ENCODE data around the gene RFTN1. TPM values are rescaled to one million over a fixed set of nuclear protein-coding genes. Genes with fewer than 3 reads are reported as not detected.

Gene RFTN1
- total and polyA plus RNA-seq, 4 donors: 4.4 to 20.4 (median 11.9) TPM

- Histone ChIP-seq H3K4me3 (ENCODE audit: low read depth in 1 of 3, low read length in 3 of 3) (no peak overlapping the region), H3K9ac (ENCODE audit: low read depth in 1 of 2, low read length in 2 of 2) (no peak overlapping the region), H3K27me3 (ENCODE audit: control insufficient read depth in 4 of 4, insufficient read depth in 4 of 4, low read length in 3 of 4) (no peaks in the 10 kb centered on the region), H3K36me3 (ENCODE audit: control insufficient read depth in 4 of 4, insufficient read depth in 3 of 4, low read depth in 1 of 4, low read length in 3 of 4) (peaks cover 2 to 10% (median 8%) of the 10 kb centered on the region in 4 donors), H3K4me1 (ENCODE audit: control insufficient read depth in 4 of 4, insufficient read depth in 4 of 4, low read length in 3 of 4) (no peaks in the 10 kb centered on the region), H3K27ac (ENCODE audit: low read depth in 1 of 2, low read length in 2 of 2) (no peak overlapping the region), H3K9me3 (ENCODE audit: control insufficient read depth in 4 of 4, low read length in 3 of 4) (no peaks in the 10 kb centered on the region)
- 81% methylated on average over 9 of the region's 9 CpGs for WGBS
- DNase-seq (ENCODE audit: low spot score): no peak
- TF ChIP-seq, protein P1, sequence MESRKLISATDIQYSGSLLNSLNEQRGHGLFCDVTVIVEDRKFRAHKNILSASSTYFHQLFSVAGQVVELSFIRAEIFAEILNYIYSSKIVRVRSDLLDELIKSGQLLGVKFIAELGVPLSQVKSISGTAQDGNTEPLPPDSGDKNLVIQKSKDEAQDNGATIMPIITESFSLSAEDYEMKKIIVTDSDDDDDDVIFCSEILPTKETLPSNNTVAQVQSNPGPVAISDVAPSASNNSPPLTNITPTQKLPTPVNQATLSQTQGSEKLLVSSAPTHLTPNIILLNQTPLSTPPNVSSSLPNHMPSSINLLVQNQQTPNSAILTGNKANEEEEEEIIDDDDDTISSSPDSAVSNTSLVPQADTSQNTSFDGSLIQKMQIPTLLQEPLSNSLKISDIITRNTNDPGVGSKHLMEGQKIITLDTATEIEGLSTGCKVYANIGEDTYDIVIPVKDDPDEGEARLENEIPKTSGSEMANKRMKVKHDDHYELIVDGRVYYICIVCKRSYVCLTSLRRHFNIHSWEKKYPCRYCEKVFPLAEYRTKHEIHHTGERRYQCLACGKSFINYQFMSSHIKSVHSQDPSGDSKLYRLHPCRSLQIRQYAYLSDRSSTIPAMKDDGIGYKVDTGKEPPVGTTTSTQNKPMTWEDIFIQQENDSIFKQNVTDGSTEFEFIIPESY (IDR thresholded peaks at IDR 0.05): no peak
- TF ChIP-seq GABPA (IDR thresholded peaks at IDR 0.05 in 1 of 2, conservative IDR thresholded peaks at IDR 0.05 in 1 of 2): no peak
- no peak for TF ChIP-seq MAX (IDR thresholded peaks at IDR 0.05)
- no peak for TF ChIP-seq SP1 (IDR thresholded peaks at IDR 0.05)
- no peak for TF ChIP-seq NR2F2 (IDR thresholded peaks at IDR 0.05)
- no peak for TF ChIP-seq TAF1 (conservative IDR thresholded peaks at IDR 0.05)
- TF ChIP-seq CTCF (IDR thresholded peaks at IDR 0.05; ENCODE audit: low read depth, low read length, missing input control): no peak
- no peak for TF ChIP-seq RAD21 (IDR thresholded peaks at IDR 0.05)
- no peak for TF ChIP-seq YY1 (IDR thresholded peaks at IDR 0.05)
- no peak for TF ChIP-seq EGR1 (IDR thresholded peaks at IDR 0.05; ENCODE audit: low read depth in 2 of 2)
- TF ChIP-seq, protein P2, sequence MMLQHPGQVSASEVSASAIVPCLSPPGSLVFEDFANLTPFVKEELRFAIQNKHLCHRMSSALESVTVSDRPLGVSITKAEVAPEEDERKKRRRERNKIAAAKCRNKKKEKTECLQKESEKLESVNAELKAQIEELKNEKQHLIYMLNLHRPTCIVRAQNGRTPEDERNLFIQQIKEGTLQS (IDR thresholded peaks at IDR 0.05): no peak
- no peak for TF ChIP-seq HNF4A (conservative IDR thresholded peaks at IDR 0.05)
Measured at GRCh38 chr3:16297997-16298885, 215.3 kb downstream of the RFTN1 start.

- H3K27ac ChIP-seq (ENCODE audit: low read depth in 1 of 2, low read length in 2 of 2): no peak overlapping the region
- H3K36me3 ChIP-seq (ENCODE audit: control insufficient read depth in 4 of 4, insufficient read depth in 3 of 4, low read depth in 1 of 4, low read length in 3 of 4): peaks cover 0 to 10% (median 3%) of the 10 kb centered on the region in 4 donors
- H3K4me3 ChIP-seq (ENCODE audit: low read depth in 1 of 3, low read length in 3 of 3): no peak overlapping the region
- no peaks in the 10 kb centered on the region for H3K9me3 ChIP-seq (ENCODE audit: control insufficient read depth in 4 of 4, low read length in 3 of 4)
- WGBS: 87% methylated on average over 3 of the region's 3 CpGs
- H3K27me3 ChIP-seq (ENCODE audit: control insufficient read depth in 4 of 4, insufficient read depth in 4 of 4, low read length in 3 of 4): no peaks in the 10 kb centered on the region
- DNase-seq (ENCODE audit: low spot score): no peak
- no peak overlapping the region for H3K9ac ChIP-seq (ENCODE audit: low read depth in 1 of 2, low read length in 2 of 2)
- peaks cover 0 to 6% (median 3%) of the 10 kb centered on the region in 4 donors for H3K4me1 ChIP-seq (ENCODE audit: control insufficient read depth in 4 of 4, insufficient read depth in 4 of 4, low read length in 3 of 4)
- TF ChIP-seq FOXA2 (IDR thresholded peaks at IDR 0.05): no peak
- TF ChIP-seq CTCF (IDR thresholded peaks at IDR 0.05; ENCODE audit: low read depth, low read length, missing input control): no peak
- TF ChIP-seq FOXA1 (IDR thresholded peaks at IDR 0.05): no peak
- TF ChIP-seq, protein P3, sequence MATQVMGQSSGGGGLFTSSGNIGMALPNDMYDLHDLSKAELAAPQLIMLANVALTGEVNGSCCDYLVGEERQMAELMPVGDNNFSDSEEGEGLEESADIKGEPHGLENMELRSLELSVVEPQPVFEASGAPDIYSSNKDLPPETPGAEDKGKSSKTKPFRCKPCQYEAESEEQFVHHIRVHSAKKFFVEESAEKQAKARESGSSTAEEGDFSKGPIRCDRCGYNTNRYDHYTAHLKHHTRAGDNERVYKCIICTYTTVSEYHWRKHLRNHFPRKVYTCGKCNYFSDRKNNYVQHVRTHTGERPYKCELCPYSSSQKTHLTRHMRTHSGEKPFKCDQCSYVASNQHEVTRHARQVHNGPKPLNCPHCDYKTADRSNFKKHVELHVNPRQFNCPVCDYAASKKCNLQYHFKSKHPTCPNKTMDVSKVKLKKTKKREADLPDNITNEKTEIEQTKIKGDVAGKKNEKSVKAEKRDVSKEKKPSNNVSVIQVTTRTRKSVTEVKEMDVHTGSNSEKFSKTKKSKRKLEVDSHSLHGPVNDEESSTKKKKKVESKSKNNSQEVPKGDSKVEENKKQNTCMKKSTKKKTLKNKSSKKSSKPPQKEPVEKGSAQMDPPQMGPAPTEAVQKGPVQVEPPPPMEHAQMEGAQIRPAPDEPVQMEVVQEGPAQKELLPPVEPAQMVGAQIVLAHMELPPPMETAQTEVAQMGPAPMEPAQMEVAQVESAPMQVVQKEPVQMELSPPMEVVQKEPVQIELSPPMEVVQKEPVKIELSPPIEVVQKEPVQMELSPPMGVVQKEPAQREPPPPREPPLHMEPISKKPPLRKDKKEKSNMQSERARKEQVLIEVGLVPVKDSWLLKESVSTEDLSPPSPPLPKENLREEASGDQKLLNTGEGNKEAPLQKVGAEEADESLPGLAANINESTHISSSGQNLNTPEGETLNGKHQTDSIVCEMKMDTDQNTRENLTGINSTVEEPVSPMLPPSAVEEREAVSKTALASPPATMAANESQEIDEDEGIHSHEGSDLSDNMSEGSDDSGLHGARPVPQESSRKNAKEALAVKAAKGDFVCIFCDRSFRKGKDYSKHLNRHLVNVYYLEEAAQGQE (IDR thresholded peaks at IDR 0.05): no peak
- no peak for TF ChIP-seq RAD21 (IDR thresholded peaks at IDR 0.05)
- no peak for TF ChIP-seq HNF4A (conservative IDR thresholded peaks at IDR 0.05)
- TF ChIP-seq HNF4G (IDR thresholded peaks at IDR 0.05): no peak
- TF ChIP-seq, protein P1 (IDR thresholded peaks at IDR 0.05): no peak
- TF ChIP-seq NR2F2 (IDR thresholded peaks at IDR 0.05): no peak
- TF ChIP-seq YY1 (IDR thresholded peaks at IDR 0.05): no peak
- no peak for TF ChIP-seq RXRA (IDR thresholded peaks at IDR 0.05)
- TF ChIP-seq SP1 (IDR thresholded peaks at IDR 0.05): no peak
Measured at GRCh38 chr3:16295298-16295890, 218.1 kb downstream of the RFTN1 start.

Measured in liver (tissue), 9 donors.